CD4-positive, alpha-beta T cell (primary cell): ENCODE results near the gene ENO4. TPM values are rescaled to one million over a fixed set of nuclear protein-coding genes. Genes with fewer than 3 reads are reported as not detected.

ENCODE experiments used
- ATAC-seq: fragments of 200-7000 bp; cut with Tn5 transposase; one replicate; pipeline ENCODE4 v1.10.0; 2022; ENCODE audit warnings: mild to moderate bottlenecking; ENCODE audit not compliant: poor library complexity
- CTCF ChIA-PET: fragments of 350-600 bp; sonication (Branson Sonifier 250); formaldehyde crosslinking; loops from one replicate; lab custom pipeline; 2021; ENCODE audit warnings: antibody characterized with exemption, inconsistent platforms; lab: Charles Lee
- POLR2A ChIA-PET: fragments of 350-600 bp; sonication (Branson Sonifier 250); formaldehyde crosslinking; loops from one replicate; lab custom pipeline; 2021; ENCODE audit warnings: antibody characterized with exemption, inconsistent platforms; lab: Charles Lee
- DNase-seq, 14 experiments: peaks; one replicate each; pipeline ENCODE4 v3.0.0-alpha.2; 2013 to 2020; ENCODE audit warnings: mixed read lengths in 2 of 14
- H3K27ac ChIP-seq, 2 donors: one replicate each; pipeline versions ENCODE4 v1.5.1 to v1.7.0; 2013; ENCODE audit warnings: low read length in 2 of 2, low read depth in 1 of 2, mild to moderate bottlenecking in 1 of 2
- H3K27me3 ChIP-seq, 2 experiments: 1 replicate in 1 of 2; 2 replicates in 1 of 2; pipeline versions ENCODE4 v1.6.1 to v1.7.0; 2013; ENCODE audit warnings: low read length in 2 of 2, control low read depth in 1 of 2, mild to moderate bottlenecking in 1 of 2, moderate library complexity in 1 of 2; ENCODE audit not compliant: insufficient read depth in 2 of 2, control insufficient read depth in 1 of 2
- H3K36me3 ChIP-seq: one replicate; pipeline ENCODE4 v1.6.1; 2013; ENCODE audit warnings: low read length, control low read depth; ENCODE audit not compliant: insufficient read depth
- H3K4me1 ChIP-seq: one replicate; pipeline ENCODE4 v1.6.1; 2013; ENCODE audit warnings: low read length, control low read depth; ENCODE audit not compliant: insufficient read depth
- H3K4me3 ChIP-seq: one replicate; pipeline ENCODE4 v1.5.1; 2013; ENCODE audit warnings: mild to moderate bottlenecking, low read length, moderate library complexity
- H3K9me3 ChIP-seq, 2 experiments: 1 replicate in 1 of 2; 2 replicates in 1 of 2; pipeline versions ENCODE4 v1.6.1 to v1.7.0; 2013; ENCODE audit warnings: low read length in 2 of 2, mild to moderate bottlenecking in 2 of 2, control low read depth in 1 of 2, moderate library complexity in 1 of 2; ENCODE audit not compliant: control insufficient read depth in 1 of 2, insufficient read depth in 1 of 2
- H3K27ac Mint-ChIP-seq: one replicate; pipeline ENCODE4 v1.8.0; 2020; ENCODE audit warnings: mixed read lengths
- H3K27me3 Mint-ChIP-seq: one replicate; pipeline ENCODE4 v1.8.0; 2021; ENCODE audit warnings: mixed read lengths
- H3K36me3 Mint-ChIP-seq: one replicate; pipeline ENCODE4 v1.8.0; 2021; ENCODE audit warnings: low read depth, mixed read lengths
- H3K4me1 Mint-ChIP-seq: one replicate; pipeline ENCODE4 v1.8.0; 2021; ENCODE audit warnings: low read depth, mixed read lengths
- H3K4me3 Mint-ChIP-seq: one replicate; pipeline ENCODE4 v1.8.0; 2020; ENCODE audit warnings: mild to moderate bottlenecking, mixed read lengths
- H3K9me3 Mint-ChIP-seq: one replicate; pipeline ENCODE4 v1.8.0; 2020; ENCODE audit warnings: mixed read lengths
- intact Hi-C, 2 experiments: fragments of 100-400 bp; cut with DNase I in 1 of 2; cut with micrococcal nuclease in 1 of 2; formaldehyde crosslinking; loops; one replicate each; pipeline versions ENCODE4 v1.15.1 to v1.9.0; 2023 to 2025; cut with DNase I, micrococcal nuclease
- total RNA-seq, 174 experiments: library from RNA in 2 of 174; stranded (reverse) in 2 of 174; gene quantifications; one replicate each; pipeline ENCODE4 v1.2.3 and lab custom pipeline; 2021 to 2026
- TF ChIP-seq, protein P1 (sequence below): fragments of 200-600 bp; IDR thresholded peaks from one replicate; pipeline ENCODE4 v1.8.0; 2022; ENCODE audit warnings: antibody characterized with exemption, mild to moderate bottlenecking

The ENO4 gene
- total RNA-seq, 2 experiments from 2014 or later = not detected

DNA sequence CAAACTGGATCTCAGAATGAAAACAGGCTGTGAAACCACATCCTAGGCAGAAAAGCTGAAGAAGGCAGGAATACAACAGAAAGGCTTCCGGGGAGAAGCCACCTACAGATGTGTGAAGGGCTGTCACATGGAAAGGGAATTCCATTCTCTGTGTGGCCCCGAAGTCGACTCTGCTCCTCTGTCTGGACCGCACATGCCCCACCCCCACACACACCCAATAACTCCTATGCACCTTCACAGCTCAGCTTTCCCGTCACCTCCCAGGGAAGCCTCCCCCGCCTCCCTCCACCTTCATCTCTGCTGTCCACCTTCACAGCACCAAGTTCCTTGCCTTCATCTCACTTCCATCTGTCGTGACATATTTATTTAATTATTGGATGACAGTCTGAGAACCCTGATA is 23.4 kb upstream of the ENO4 start:
- H3K27me3 ChIP-seq = peaks cover 0 to 6% of the 10 kb centered on the region in 2 experiments

DNA sequence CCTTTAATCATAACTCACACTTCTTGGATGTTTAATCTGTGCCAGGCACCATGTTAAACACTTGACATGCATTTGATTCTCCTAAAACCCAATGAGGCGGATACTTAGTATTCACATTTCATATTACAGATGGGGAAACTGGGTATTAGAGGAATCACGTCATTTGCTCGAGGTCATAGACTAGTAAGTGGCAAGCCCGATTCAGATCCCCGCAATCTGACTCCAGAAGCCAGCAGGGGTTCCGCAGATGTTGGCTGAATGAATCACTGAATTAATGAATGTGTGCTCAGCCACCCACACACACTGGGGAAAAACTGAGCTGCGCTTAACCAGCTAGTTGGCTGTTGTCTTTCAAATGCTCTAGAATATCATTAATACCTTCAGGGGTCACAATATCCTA is 22.5 kb upstream of the ENO4 start:
- ATAC-seq (no peak), DNase-seq (no peak)
- no peak overlapping the region for H3K27ac ChIP-seq
- Mint-ChIP-seq H3K4me1 (no peaks in the 10 kb centered on the region), H3K4me3 (no peak overlapping the region), H3K36me3 (no peaks in the 10 kb centered on the region), H3K27ac (no peak overlapping the region), H3K27me3 (peaks cover 21% of the 10 kb centered on the region), H3K9me3 (no peaks in the 10 kb centered on the region)
- H3K27me3 ChIP-seq = peaks cover 0 to 2% of the 10 kb centered on the region in 2 experiments
- peaks cover 0 to 6% of the 10 kb centered on the region in 2 experiments for H3K9me3 ChIP-seq
- intact Hi-C loops = no loop called here
- CTCF ChIA-PET = no interaction called here
- no peaks in the 10 kb centered on the region for H3K36me3 ChIP-seq
- TF ChIP-seq, protein P1, sequence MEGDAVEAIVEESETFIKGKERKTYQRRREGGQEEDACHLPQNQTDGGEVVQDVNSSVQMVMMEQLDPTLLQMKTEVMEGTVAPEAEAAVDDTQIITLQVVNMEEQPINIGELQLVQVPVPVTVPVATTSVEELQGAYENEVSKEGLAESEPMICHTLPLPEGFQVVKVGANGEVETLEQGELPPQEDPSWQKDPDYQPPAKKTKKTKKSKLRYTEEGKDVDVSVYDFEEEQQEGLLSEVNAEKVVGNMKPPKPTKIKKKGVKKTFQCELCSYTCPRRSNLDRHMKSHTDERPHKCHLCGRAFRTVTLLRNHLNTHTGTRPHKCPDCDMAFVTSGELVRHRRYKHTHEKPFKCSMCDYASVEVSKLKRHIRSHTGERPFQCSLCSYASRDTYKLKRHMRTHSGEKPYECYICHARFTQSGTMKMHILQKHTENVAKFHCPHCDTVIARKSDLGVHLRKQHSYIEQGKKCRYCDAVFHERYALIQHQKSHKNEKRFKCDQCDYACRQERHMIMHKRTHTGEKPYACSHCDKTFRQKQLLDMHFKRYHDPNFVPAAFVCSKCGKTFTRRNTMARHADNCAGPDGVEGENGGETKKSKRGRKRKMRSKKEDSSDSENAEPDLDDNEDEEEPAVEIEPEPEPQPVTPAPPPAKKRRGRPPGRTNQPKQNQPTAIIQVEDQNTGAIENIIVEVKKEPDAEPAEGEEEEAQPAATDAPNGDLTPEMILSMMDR = no peak
- POLR2A ChIA-PET = no interaction called here
- no peaks in the 10 kb centered on the region for H3K4me1 ChIP-seq
- H3K4me3 ChIP-seq = no peak overlapping the region

More for the DNA sequence above, 23.4 kb upstream of the ENO4 start:
- Histone ChIP-seq H3K9me3 (peaks cover 0 to 6% of the 10 kb centered on the region in 2 experiments), H3K4me3 (no peak overlapping the region), H3K27ac (no peak overlapping the region), H3K4me1 (no peaks in the 10 kb centered on the region), H3K36me3 (no peaks in the 10 kb centered on the region)
- TF ChIP-seq, protein P1 = no peak
- Mint-ChIP-seq H3K4me3 (no peak overlapping the region), H3K27me3 (peaks cover 30% of the 10 kb centered on the region), H3K36me3 (no peaks in the 10 kb centered on the region), H3K27ac (no peak overlapping the region), H3K9me3 (no peaks in the 10 kb centered on the region), H3K4me1 (no peaks in the 10 kb centered on the region)
- CTCF ChIA-PET = interaction anchor here (1.2 kb wide), 1 partner anchor 11 kb away, joined by 4 read pairs; no protein-coding TSS in a partner anchor
- POLR2A ChIA-PET = no interaction called here
- intact Hi-C loops = no loop called here
- ATAC-seq = no peak
- DNase-seq = no peak

DNA sequence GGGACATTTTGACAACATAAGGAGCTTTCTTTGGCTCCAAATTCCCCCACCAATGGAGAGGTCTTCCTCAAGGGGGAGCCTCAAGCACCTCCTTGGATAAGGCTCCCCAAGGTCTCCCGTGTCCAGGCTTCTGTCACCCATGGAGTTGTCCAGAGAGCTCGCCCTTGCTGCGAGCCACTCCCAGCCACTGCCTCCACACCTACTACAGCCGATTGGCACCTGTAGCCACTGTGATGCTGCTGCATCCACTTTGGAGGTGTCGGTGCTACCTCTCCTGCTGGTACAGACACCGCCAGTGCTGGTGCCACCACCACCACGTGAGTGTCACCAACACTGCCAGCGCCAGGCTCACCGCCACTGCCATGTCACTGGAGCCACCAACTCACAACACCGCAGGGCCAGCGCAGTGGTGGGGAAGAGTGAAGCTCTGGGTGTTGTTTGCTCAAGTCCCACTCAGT is 22.1 kb upstream of the ENO4 start:
- DNase-seq (no peak), ATAC-seq (no peak)
- peaks cover 0 to 6% of the 10 kb centered on the region in 2 experiments for H3K9me3 ChIP-seq
- Mint-ChIP-seq H3K27ac (no peak overlapping the region), H3K4me1 (no peaks in the 10 kb centered on the region), H3K9me3 (no peaks in the 10 kb centered on the region), H3K36me3 (no peaks in the 10 kb centered on the region), H3K27me3 (peaks cover 17% of the 10 kb centered on the region), H3K4me3 (no peak overlapping the region)
- TF ChIP-seq, protein P1 = no peak
- ChIA-PET CTCF (no interaction called here), POLR2A (no interaction called here)
- no peak overlapping the region for H3K4me3 ChIP-seq
- intact Hi-C loops = no loop called here
- peaks cover 0 to 2% of the 10 kb centered on the region in 2 experiments for H3K27me3 ChIP-seq
- H3K36me3 ChIP-seq = no peaks in the 10 kb centered on the region
- no peaks in the 10 kb centered on the region for H3K4me1 ChIP-seq
- no peak overlapping the region for H3K27ac ChIP-seq
